ENCODE results near the gene MBNL1.
"Not testable (repeated sequence)": the region's sequence is repeated elsewhere in the genome, so short reads cannot be mapped to it uniquely, and the experiment has no call there.

MBNL1 gene

GRCh38 chr3:152317184-152317583 is 48.5 kb downstream of the MBNL1 start:
- H3K4me3 ChIP-seq (ENCODE audit: low read depth, low read length), result no peak overlapping the region

- H3K4me3 ChIP-seq (ENCODE audit: low read depth, low read length), result no peak overlapping the region
Measured at GRCh38 chr3:152317956-152318355, 49.2 kb downstream of the MBNL1 start.

- no peak overlapping the region for H3K4me3 ChIP-seq (ENCODE audit: low read depth, low read length)
Measured at GRCh38 chr3:152318512-152318911, 49.8 kb downstream of the MBNL1 start.

GRCh38 chr3:152319256-152319655 is 50.5 kb downstream of the MBNL1 start:
- no peak overlapping the region for H3K4me3 ChIP-seq (ENCODE audit: low read depth, low read length)

GRCh38 chr3:152319831-152320617 is 51.3 kb downstream of the MBNL1 start:
- no peak overlapping the region for H3K4me3 ChIP-seq (ENCODE audit: low read depth, low read length)

GRCh38 chr3:152321200-152321954 is 52.6 kb downstream of the MBNL1 start:
- no peak overlapping the region for H3K4me3 ChIP-seq (ENCODE audit: low read depth, low read length)

GRCh38 chr3:152321955-152322377 is 53.2 kb downstream of the MBNL1 start:
- no peak overlapping the region for H3K4me3 ChIP-seq (ENCODE audit: low read depth, low read length)

GRCh38 chr3:152322756-152323155 is 54.0 kb downstream of the MBNL1 start:
- H3K4me3 ChIP-seq (ENCODE audit: low read depth, low read length), result no peak overlapping the region

GRCh38 chr3:152323834-152324233 is 55.1 kb downstream of the MBNL1 start:
- no peak overlapping the region for H3K4me3 ChIP-seq (ENCODE audit: low read depth, low read length)

GRCh38 chr3:152325136-152325535 is 56.4 kb downstream of the MBNL1 start:
- H3K4me3 ChIP-seq (ENCODE audit: low read depth, low read length), result no peak overlapping the region

- no peak overlapping the region for H3K4me3 ChIP-seq (ENCODE audit: low read depth, low read length)
Measured at GRCh38 chr3:152327203-152327602, 58.5 kb downstream of the MBNL1 start.

GRCh38 chr3:152328841-152329240 is 60.1 kb downstream of the MBNL1 start:
- no peak overlapping the region for H3K4me3 ChIP-seq (ENCODE audit: low read depth, low read length)

- no peak overlapping the region for H3K4me3 ChIP-seq (ENCODE audit: low read depth, low read length)
Measured at GRCh38 chr3:152330559-152330958, 61.8 kb downstream of the MBNL1 start.

- no peak overlapping the region for H3K4me3 ChIP-seq (ENCODE audit: low read depth, low read length)
Measured at GRCh38 chr3:152331018-152331541, 62.4 kb downstream of the MBNL1 start.

GRCh38 chr3:152331998-152332397 is 63.3 kb downstream of the MBNL1 start:
- H3K4me3 ChIP-seq (ENCODE audit: low read depth, low read length), result no peak overlapping the region

GRCh38 chr3:152333928-152334327 is 65.2 kb downstream of the MBNL1 start:
- no peak overlapping the region for H3K4me3 ChIP-seq (ENCODE audit: low read depth, low read length)

- H3K4me3 ChIP-seq (ENCODE audit: low read depth, low read length), result no peak overlapping the region
Measured at GRCh38 chr3:152334761-152335160, 66.0 kb downstream of the MBNL1 start.

- no peak overlapping the region for H3K4me3 ChIP-seq (ENCODE audit: low read depth, low read length)
Measured at GRCh38 chr3:152335273-152335672, 66.5 kb downstream of the MBNL1 start.

- not testable (repeated sequence) for H3K4me3 ChIP-seq (ENCODE audit: low read depth, low read length)
Measured at GRCh38 chr3:152337337-152337736, 68.6 kb downstream of the MBNL1 start.

GRCh38 chr3:152338159-152338720 is 69.5 kb downstream of the MBNL1 start:
- H3K4me3 ChIP-seq (ENCODE audit: low read depth, low read length), result no peak overlapping the region

GRCh38 chr3:152339881-152340505 is 71.3 kb downstream of the MBNL1 start:
- H3K4me3 ChIP-seq (ENCODE audit: low read depth, low read length), result no peak overlapping the region

All from iPS-11a (cell line).